WI38 (cell line): Measurements from ENCODE around the gene NDST1.

Source experiments
- H3K4me3 ChIP-seq: 2 replicates; pipeline ENCODE4 v1.5.1; 2011; ENCODE audit warnings: low read depth, mild to moderate bottlenecking, control low read depth, low read length
- CTCF ChIP-seq: IDR thresholded peaks from 2 replicates; pipeline ENCODE4 v1.5.1; 2012; ENCODE audit warnings: low read depth, mild to moderate bottlenecking, control low read depth, low read length

The NDST1 gene

GRCh38 chr5:150561192-150561512, 53.2 kb downstream of the NDST1 start:
- H3K4me3 ChIP-seq: no peak overlapping the region
- TF ChIP-seq CTCF: no peak

- no peak for TF ChIP-seq CTCF
- H3K4me3 ChIP-seq: no peak overlapping the region
Observed at GRCh38 chr5:150561571-150562275, 53.8 kb downstream of the NDST1 start.

- TF ChIP-seq CTCF: peak; percentile 21; the same call in 1 of the 2 replicates
- H3K4me3 ChIP-seq: no peak overlapping the region
Observed at GRCh38 chr5:150562832-150563231, 54.9 kb downstream of the NDST1 start.

GRCh38 chr5:150565868-150566267, 57.9 kb downstream of the NDST1 start:
- TF ChIP-seq CTCF: no peak
- no peak overlapping the region for H3K4me3 ChIP-seq

GRCh38 chr5:150567031-150567717, 59.2 kb downstream of the NDST1 start:
- H3K4me3 ChIP-seq: no peak overlapping the region

GRCh38 chr5:150568663-150569062, 60.7 kb downstream of the NDST1 start:
- TF ChIP-seq CTCF: no peak
- H3K4me3 ChIP-seq: no peak overlapping the region

More at GRCh38 chr5:150567031-150567717, 59.2 kb downstream of the NDST1 start:
- no peak for TF ChIP-seq CTCF

- no peak for TF ChIP-seq CTCF
- H3K4me3 ChIP-seq: no peak overlapping the region
Observed at GRCh38 chr5:150570333-150570732, 62.4 kb downstream of the NDST1 start.
